Neural cell (in vitro differentiated cells): ENCODE data around the gene ZNF879. TPM values are rescaled to one million over a fixed set of nuclear protein-coding genes. Genes with fewer than 3 reads are reported as not detected.

Source experiments
- H2AFZ ChIP-seq: fragments of 200-600, 300-800 bp; sonication (generic), shearing (Covaris generic); 2 replicates; pipeline ENCODE4 v1.6.0; 2014; ENCODE audit warnings: low read depth, mild to moderate bottlenecking, antibody characterized with exemption, low read length, moderate library complexity
- H3F3A ChIP-seq: fragments of 200-600 bp; shearing (Covaris generic); 2 replicates; pipeline ENCODE4 v1.6.1; 2016; ENCODE audit warnings: mild to moderate bottlenecking, moderate library complexity, mixed read lengths, antibody characterized with exemption, low read length; ENCODE audit not compliant: insufficient read depth, poor library complexity, severe bottlenecking
- H3K27ac ChIP-seq: fragments of 200-600, 300-800 bp; sonication (generic), shearing (Covaris generic); 2 replicates; pipeline ENCODE4 v1.5.1; 2014; ENCODE audit warnings: mild to moderate bottlenecking, low read length, moderate library complexity
- H3K27me3 ChIP-seq: fragments of 300-800, 200-600 bp; sonication (generic), shearing (Covaris generic); 2 replicates; pipeline ENCODE4 v1.6.0; 2014; ENCODE audit warnings: mild to moderate bottlenecking, low read depth, low read length, moderate library complexity; ENCODE audit not compliant: insufficient read depth
- H3K36me3 ChIP-seq: fragments of 300-800, 200-600 bp; sonication (generic), shearing (Covaris generic); 2 replicates; pipeline ENCODE4 v1.5.1; 2014; ENCODE audit warnings: mild to moderate bottlenecking, antibody characterized with exemption, low read length, moderate library complexity; ENCODE audit not compliant: insufficient read depth
- H3K4me2 ChIP-seq: fragments of 300-800, 200-600 bp; sonication (generic), shearing (Covaris generic); 2 replicates; pipeline ENCODE4 v1.6.0; 2014; ENCODE audit warnings: mild to moderate bottlenecking, low read length
- H3K4me3 ChIP-seq: fragments of 300-800, 200-600 bp; sonication (generic), shearing (Covaris generic); 2 replicates; pipeline ENCODE4 v1.5.1; 2014; ENCODE audit warnings: mild to moderate bottlenecking, low read length, moderate library complexity
- H3K79me2 ChIP-seq: fragments of 200-600 bp; shearing (Covaris generic); replicated peaks from 2 replicates; pipeline ENCODE4 v1.6.0; 2014; ENCODE audit warnings: mild to moderate bottlenecking, low read length, moderate library complexity; ENCODE audit not compliant: insufficient read depth
- H3K9ac ChIP-seq: fragments of 300-800, 200-600 bp; sonication (generic), shearing (Covaris generic); 2 replicates; pipeline ENCODE4 v1.6.1; 2016; ENCODE audit warnings: mild to moderate bottlenecking, low read length, mixed read lengths
- H3K9me2 ChIP-seq: fragments of 200-600 bp; shearing (Covaris generic); 2 replicates; pipeline ENCODE4 v1.6.1; 2016; ENCODE audit warnings: mild to moderate bottlenecking, low read length, mixed read lengths; ENCODE audit not compliant: insufficient read depth
- H3K9me3 ChIP-seq: fragments of 200-600, 300-800 bp; sonication (generic), shearing (Covaris generic); 2 replicates; pipeline ENCODE4 v1.6.1; 2016; ENCODE audit warnings: mild to moderate bottlenecking, mixed run types, low read length, moderate library complexity, mixed read lengths
- H4K20me1 ChIP-seq: fragments of 200-600 bp; shearing (Covaris generic); 2 replicates; pipeline ENCODE4 v1.6.1; 2016; ENCODE audit warnings: mild to moderate bottlenecking, mixed run types; ENCODE audit not compliant: insufficient read depth
- CTCF ChIP-seq: fragments of 450-650 bp; IDR thresholded peaks from 2 replicates; pipeline ENCODE4 v1.5.1; 2014; ENCODE audit warnings: antibody characterized with exemption, mild to moderate bottlenecking, moderate library complexity; ENCODE audit not compliant: poor library complexity, severe bottlenecking
- EP300 ChIP-seq: fragments of 450-650 bp; conservative IDR thresholded peaks from 2 replicates; pipeline ENCODE4 v1.6.1; 2014; ENCODE audit warnings: antibody characterized with exemption, mild to moderate bottlenecking, moderate library complexity; ENCODE audit not compliant: poor library complexity, severe bottlenecking
- EZH2 ChIP-seq: fragments of 200-600, 300-800 bp; shearing (Covaris generic), sonication (generic); IDR thresholded peaks from 2 replicates; pipeline ENCODE4 v1.6.1; 2014; ENCODE audit warnings: antibody characterized with exemption, low read length, borderline replicate concordance, mild to moderate bottlenecking; ENCODE audit not compliant: insufficient read depth, poor library complexity, severe bottlenecking
- MXI1 ChIP-seq: fragments of 450-650 bp; conservative IDR thresholded peaks from 2 replicates; pipeline ENCODE4 v1.6.1; 2014; ENCODE audit warnings: antibody characterized with exemption, mild to moderate bottlenecking; ENCODE audit not compliant: poor library complexity, severe bottlenecking
- POLR2AphosphoS5 ChIP-seq: IDR thresholded peaks from 2 replicates; pipeline ENCODE4 v1.6.1; 2012
- RAD21 ChIP-seq: fragments of 450-650 bp; conservative IDR thresholded peaks from 2 replicates; pipeline ENCODE4 v1.6.1; 2014; ENCODE audit warnings: antibody characterized with exemption, mild to moderate bottlenecking, moderate library complexity
- SMC3 ChIP-seq: fragments of 450-650 bp; conservative IDR thresholded peaks from 2 replicates; pipeline ENCODE4 v1.6.1; 2014; ENCODE audit warnings: antibody characterized with exemption, mild to moderate bottlenecking, moderate library complexity; ENCODE audit not compliant: poor library complexity
- TAF1 ChIP-seq: IDR thresholded peaks from 2 replicates; pipeline ENCODE4 v1.6.1; 2012; ENCODE audit warnings: low read depth
- polyA plus RNA-seq: library from polyadenylated mRNA; depleted of rRNA; stranded (reverse); fragments of >200 nt; gene quantifications from 2 replicates; pipeline ENCODE4 v1.2.3, GENCODE V29; 2014
- TF ChIP-seq, protein P1 (sequence below): IDR thresholded peaks from 2 replicates; pipeline ENCODE4 v1.6.1; 2012; ENCODE audit warnings: borderline replicate concordance

ZNF879 gene
- polyA plus RNA-seq, 1 donor from 2014 or later = 18.7 TPM

- H3K9me3 ChIP-seq = peaks cover 8% of the 10 kb centered on the region
- H3K79me2 ChIP-seq = no peaks in the 10 kb centered on the region
- H3K4me3 ChIP-seq = no peak overlapping the region
- no peaks in the 10 kb centered on the region for H3F3A ChIP-seq
- TF ChIP-seq EZH2 (no peak), TAF1 (no peak), MXI1 (no peak), RAD21 (no peak), EP300 (no peak), POLR2AphosphoS5 (no peak), CTCF (no peak), SMC3 (no peak)
- TF ChIP-seq, protein P1, sequence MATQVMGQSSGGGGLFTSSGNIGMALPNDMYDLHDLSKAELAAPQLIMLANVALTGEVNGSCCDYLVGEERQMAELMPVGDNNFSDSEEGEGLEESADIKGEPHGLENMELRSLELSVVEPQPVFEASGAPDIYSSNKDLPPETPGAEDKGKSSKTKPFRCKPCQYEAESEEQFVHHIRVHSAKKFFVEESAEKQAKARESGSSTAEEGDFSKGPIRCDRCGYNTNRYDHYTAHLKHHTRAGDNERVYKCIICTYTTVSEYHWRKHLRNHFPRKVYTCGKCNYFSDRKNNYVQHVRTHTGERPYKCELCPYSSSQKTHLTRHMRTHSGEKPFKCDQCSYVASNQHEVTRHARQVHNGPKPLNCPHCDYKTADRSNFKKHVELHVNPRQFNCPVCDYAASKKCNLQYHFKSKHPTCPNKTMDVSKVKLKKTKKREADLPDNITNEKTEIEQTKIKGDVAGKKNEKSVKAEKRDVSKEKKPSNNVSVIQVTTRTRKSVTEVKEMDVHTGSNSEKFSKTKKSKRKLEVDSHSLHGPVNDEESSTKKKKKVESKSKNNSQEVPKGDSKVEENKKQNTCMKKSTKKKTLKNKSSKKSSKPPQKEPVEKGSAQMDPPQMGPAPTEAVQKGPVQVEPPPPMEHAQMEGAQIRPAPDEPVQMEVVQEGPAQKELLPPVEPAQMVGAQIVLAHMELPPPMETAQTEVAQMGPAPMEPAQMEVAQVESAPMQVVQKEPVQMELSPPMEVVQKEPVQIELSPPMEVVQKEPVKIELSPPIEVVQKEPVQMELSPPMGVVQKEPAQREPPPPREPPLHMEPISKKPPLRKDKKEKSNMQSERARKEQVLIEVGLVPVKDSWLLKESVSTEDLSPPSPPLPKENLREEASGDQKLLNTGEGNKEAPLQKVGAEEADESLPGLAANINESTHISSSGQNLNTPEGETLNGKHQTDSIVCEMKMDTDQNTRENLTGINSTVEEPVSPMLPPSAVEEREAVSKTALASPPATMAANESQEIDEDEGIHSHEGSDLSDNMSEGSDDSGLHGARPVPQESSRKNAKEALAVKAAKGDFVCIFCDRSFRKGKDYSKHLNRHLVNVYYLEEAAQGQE = no peak
- no peak overlapping the region for H3K9ac ChIP-seq
- no peak overlapping the region for H3K27ac ChIP-seq
- no peak overlapping the region for H2AFZ ChIP-seq
- H4K20me1 ChIP-seq = no peaks in the 10 kb centered on the region
- no peaks in the 10 kb centered on the region for H3K36me3 ChIP-seq
- no peak overlapping the region for H3K4me2 ChIP-seq
- no peaks in the 10 kb centered on the region for H3K9me2 ChIP-seq
- H3K27me3 ChIP-seq = peaks cover 26% of the 10 kb centered on the region
These were observed 33.1 kb upstream of the ZNF879 start for GRCh38 chr5:178990491-178990890.

GRCh38 chr5:178991190-178992145 lies 32.1 kb upstream of the ZNF879 start:
- Histone ChIP-seq H3K9me3 (peaks cover 5% of the 10 kb centered on the region), H3K4me2 (no peak overlapping the region), H3K9ac (no peak overlapping the region), H3K4me3 (no peak overlapping the region), H3K79me2 (no peaks in the 10 kb centered on the region), H3K27me3 (peaks cover 35% of the 10 kb centered on the region), H3K27ac (no peak overlapping the region), H3F3A (no peaks in the 10 kb centered on the region), H4K20me1 (no peaks in the 10 kb centered on the region), H3K9me2 (no peaks in the 10 kb centered on the region), H3K36me3 (no peaks in the 10 kb centered on the region), H2AFZ (no peak overlapping the region)
- TF ChIP-seq, protein P1 = no peak
- TF ChIP-seq CTCF (no peak), SMC3 (no peak), POLR2AphosphoS5 (no peak), EP300 (no peak), RAD21 (no peak), TAF1 (no peak), MXI1 (no peak), EZH2 (no peak)
